ENCODE results near the gene PTGER3. TPM values are rescaled to one million over a fixed set of nuclear protein-coding genes. Genes with fewer than 3 reads are reported as not detected.

PTGER3 gene
- total RNA-seq, 6 experiments from 2014 or later = 0.12 to 0.35 (median 0.20) TPM; not detected in 2

DNA sequence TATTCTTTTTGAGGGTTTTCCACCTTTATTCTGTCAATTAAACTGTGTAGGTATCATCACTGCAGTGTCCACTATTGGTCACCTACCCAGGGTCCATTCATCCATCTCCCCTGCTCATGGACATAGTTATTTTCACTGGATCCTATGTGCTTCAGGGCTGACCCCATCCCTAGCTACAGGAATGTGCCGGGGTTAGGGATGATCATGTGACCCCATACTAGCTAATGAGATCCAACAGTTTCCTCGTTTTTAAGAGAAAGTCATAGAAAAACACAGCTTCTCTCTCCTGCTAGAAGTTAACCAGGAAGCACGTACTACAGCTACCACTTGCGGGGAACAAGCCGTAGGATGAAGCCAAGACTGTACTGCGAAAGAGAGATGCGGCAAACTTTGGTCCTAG is 19.6 kb downstream of the PTGER3 start:
- Histone ChIP-seq H3K9me3 (no peaks in the 10 kb centered on the region), H3K4me1 (no peaks in the 10 kb centered on the region), H3K27ac (no peak overlapping the region), H3K4me3 (no peak overlapping the region), H3K36me3 (no peaks in the 10 kb centered on the region), H3K27me3 (no peaks in the 10 kb centered on the region)
- TF ChIP-seq, protein P1, sequence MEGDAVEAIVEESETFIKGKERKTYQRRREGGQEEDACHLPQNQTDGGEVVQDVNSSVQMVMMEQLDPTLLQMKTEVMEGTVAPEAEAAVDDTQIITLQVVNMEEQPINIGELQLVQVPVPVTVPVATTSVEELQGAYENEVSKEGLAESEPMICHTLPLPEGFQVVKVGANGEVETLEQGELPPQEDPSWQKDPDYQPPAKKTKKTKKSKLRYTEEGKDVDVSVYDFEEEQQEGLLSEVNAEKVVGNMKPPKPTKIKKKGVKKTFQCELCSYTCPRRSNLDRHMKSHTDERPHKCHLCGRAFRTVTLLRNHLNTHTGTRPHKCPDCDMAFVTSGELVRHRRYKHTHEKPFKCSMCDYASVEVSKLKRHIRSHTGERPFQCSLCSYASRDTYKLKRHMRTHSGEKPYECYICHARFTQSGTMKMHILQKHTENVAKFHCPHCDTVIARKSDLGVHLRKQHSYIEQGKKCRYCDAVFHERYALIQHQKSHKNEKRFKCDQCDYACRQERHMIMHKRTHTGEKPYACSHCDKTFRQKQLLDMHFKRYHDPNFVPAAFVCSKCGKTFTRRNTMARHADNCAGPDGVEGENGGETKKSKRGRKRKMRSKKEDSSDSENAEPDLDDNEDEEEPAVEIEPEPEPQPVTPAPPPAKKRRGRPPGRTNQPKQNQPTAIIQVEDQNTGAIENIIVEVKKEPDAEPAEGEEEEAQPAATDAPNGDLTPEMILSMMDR (IDR thresholded peaks at IDR 0.05) = no peak
- TF ChIP-seq POLR2A (IDR thresholded peaks at IDR 0.05) = no peak
- ATAC-seq (no peak), DNase-seq (no peak)
- intact Hi-C loops (cut with DNase I) = no loop called here
- WGBS (ENCODE audit: insufficient coverage, low coverage, low lambda C conversion rate, missing lambda C conversion rate) = 60% methylated on average over 3 of the region's 7 CpGs

GRCh38 chr1:71026093-71026492 is 21.5 kb downstream of the PTGER3 start:
- ATAC-seq (no peak), DNase-seq (no peak)
- H3K4me3 ChIP-seq = no peak overlapping the region
- 55% methylated on average over 4 of the region's 4 CpGs for WGBS (ENCODE audit: insufficient coverage, low coverage, low lambda C conversion rate, missing lambda C conversion rate)
- H3K27ac ChIP-seq = no peak overlapping the region
- no peaks in the 10 kb centered on the region for H3K4me1 ChIP-seq
- intact Hi-C loops (cut with DNase I) = no loop called here
- H3K27me3 ChIP-seq = no peaks in the 10 kb centered on the region
- TF ChIP-seq, protein P1 (IDR thresholded peaks at IDR 0.05) = no peak
- no peak for TF ChIP-seq POLR2A (IDR thresholded peaks at IDR 0.05)
- no peaks in the 10 kb centered on the region for H3K36me3 ChIP-seq
- H3K9me3 ChIP-seq = no peaks in the 10 kb centered on the region

- WGBS (ENCODE audit: insufficient coverage, low coverage, low lambda C conversion rate, missing lambda C conversion rate) = 55% methylated on average over 4 of the region's 4 CpGs
- H3K36me3 ChIP-seq = no peaks in the 10 kb centered on the region
- ATAC-seq = no peak
- no peak for TF ChIP-seq POLR2A (IDR thresholded peaks at IDR 0.05)
- TF ChIP-seq, protein P1 (IDR thresholded peaks at IDR 0.05) = no peak
- H3K27ac ChIP-seq = no peak overlapping the region
- no peaks in the 10 kb centered on the region for H3K27me3 ChIP-seq
- intact Hi-C loops (cut with DNase I) = no loop called here
- H3K4me1 ChIP-seq = no peaks in the 10 kb centered on the region
- no peaks in the 10 kb centered on the region for H3K9me3 ChIP-seq
- no peak overlapping the region for H3K4me3 ChIP-seq
- no peak for DNase-seq
These were observed 24.1 kb downstream of the PTGER3 start for GRCh38 chr1:71023515-71023914.

GRCh38 chr1:71019233-71019969 is 28.2 kb downstream of the PTGER3 start:
- no peak for DNase-seq
- Histone ChIP-seq H3K4me1 (no peaks in the 10 kb centered on the region), H3K27ac (no peak overlapping the region), H3K27me3 (no peaks in the 10 kb centered on the region), H3K4me3 (no peak overlapping the region), H3K36me3 (no peaks in the 10 kb centered on the region), H3K9me3 (no peaks in the 10 kb centered on the region)
- WGBS (ENCODE audit: insufficient coverage, low coverage, low lambda C conversion rate, missing lambda C conversion rate) = 52% methylated on average over 6 of the region's 7 CpGs
- intact Hi-C loops (cut with DNase I) = no loop called here
- ATAC-seq = no peak
- no peak for TF ChIP-seq POLR2A (IDR thresholded peaks at IDR 0.05)
- TF ChIP-seq, protein P1 (IDR thresholded peaks at IDR 0.05) = no peak
